ENCODE measurements around the gene LINGO1. TPM values are rescaled to one million over a fixed set of nuclear protein-coding genes. Genes with fewer than 3 reads are reported as not detected.

Gene LINGO1
- polyA plus RNA-seq, 2 of the 4 experiments (the other 2 are of a cell fraction): 2.2 to 3.3 TPM

DNA sequence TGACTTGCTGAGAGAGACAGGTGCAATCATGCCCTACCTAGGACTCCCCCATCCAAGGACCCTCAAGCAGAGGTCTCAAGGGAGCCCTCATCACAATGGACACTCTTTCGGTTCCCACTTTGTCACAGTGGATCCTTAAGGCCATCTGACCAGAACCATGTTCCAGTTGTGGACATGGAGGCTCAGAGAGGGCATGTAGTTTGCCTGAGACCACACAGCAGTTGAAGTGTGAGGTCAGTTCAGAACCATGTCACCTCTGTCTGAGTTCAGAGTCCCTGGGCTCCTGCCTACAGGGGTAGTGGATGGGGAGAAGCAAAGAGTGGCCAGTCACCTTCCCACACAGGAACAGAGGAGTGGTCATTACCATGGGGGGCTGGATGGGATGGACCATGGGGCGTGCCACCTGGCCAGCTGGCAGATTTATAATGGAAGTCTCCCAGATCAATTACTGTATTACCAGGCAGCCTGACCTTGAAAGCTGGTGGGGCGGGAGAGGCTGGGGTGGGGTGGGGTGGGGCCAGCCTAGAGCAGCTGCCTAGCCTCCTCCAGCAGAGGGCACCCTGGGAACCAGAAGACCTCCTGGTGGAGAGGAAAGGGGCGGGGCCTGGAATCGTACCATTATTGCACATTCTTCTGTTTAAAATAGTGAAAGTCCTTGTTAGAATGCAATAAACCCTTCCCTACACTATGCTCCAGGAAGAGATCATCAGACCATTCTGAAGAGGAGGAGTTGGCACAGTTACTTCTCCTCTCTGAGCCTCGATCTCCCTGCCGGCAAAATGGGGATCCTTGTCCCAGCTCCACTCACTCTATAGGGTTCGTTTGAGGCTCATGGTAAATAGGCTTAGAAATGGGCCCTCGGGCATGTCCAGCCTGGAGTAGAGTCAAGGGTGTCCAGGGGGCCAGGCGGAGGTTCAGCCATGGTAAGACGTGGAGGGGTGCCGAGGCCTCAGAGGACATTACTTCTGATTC, 26.9 kb upstream of the LINGO1 start:
- no peak overlapping the region for H3K27ac ChIP-seq
- FAIRE-seq: no peak
- WGBS (ENCODE audit: missing lambda C conversion rate): 38% methylated on average over 12 of the region's 12 CpGs
- DNase-seq (ENCODE audit: low read depth in 1 of 2, low spot score in 1 of 2): peak; percentile 67 to 91
- no peaks in the 10 kb centered on the region for H3K4me1 ChIP-seq
- H3K4me2 ChIP-seq: peak overlapping the region; percentile 62
- H3K9me3 ChIP-seq: no peaks in the 10 kb centered on the region
- TF ChIP-seq, protein P1, sequence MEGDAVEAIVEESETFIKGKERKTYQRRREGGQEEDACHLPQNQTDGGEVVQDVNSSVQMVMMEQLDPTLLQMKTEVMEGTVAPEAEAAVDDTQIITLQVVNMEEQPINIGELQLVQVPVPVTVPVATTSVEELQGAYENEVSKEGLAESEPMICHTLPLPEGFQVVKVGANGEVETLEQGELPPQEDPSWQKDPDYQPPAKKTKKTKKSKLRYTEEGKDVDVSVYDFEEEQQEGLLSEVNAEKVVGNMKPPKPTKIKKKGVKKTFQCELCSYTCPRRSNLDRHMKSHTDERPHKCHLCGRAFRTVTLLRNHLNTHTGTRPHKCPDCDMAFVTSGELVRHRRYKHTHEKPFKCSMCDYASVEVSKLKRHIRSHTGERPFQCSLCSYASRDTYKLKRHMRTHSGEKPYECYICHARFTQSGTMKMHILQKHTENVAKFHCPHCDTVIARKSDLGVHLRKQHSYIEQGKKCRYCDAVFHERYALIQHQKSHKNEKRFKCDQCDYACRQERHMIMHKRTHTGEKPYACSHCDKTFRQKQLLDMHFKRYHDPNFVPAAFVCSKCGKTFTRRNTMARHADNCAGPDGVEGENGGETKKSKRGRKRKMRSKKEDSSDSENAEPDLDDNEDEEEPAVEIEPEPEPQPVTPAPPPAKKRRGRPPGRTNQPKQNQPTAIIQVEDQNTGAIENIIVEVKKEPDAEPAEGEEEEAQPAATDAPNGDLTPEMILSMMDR (IDR thresholded peaks at IDR 0.05): peak; percentile 73
- TF ChIP-seq HEYL (CRISPR knock-in tag; IDR thresholded peaks at IDR 0.05): no peak
- TF ChIP-seq RAD21 (conservative IDR thresholded peaks at IDR 0.05 in 1 of 2, IDR thresholded peaks at IDR 0.05 in 1 of 2): peak; percentile 48 to 63; a peak in 4 of 5 replicates
- TF ChIP-seq ZFP36 (IDR thresholded peaks at IDR 0.05; ENCODE audit: borderline replicate concordance, partially characterized antibody): peak; percentile 29
- no peak for TF ChIP-seq MAZ (IDR thresholded peaks at IDR 0.05; ENCODE audit: borderline replicate concordance, low read depth, low read length)
- TF ChIP-seq HDAC2 (IDR thresholded peaks at IDR 0.05): no peak
- peak; percentile 74 for TF ChIP-seq SMC3 (IDR thresholded peaks at IDR 0.05)
- no peak for TF ChIP-seq CBX2 (IDR thresholded peaks at IDR 0.05; ENCODE audit: borderline replicate concordance, low read depth)
- H3K4me3 ChIP-seq: 0 out of 3 replicates have a peak overlapping the region, but pooled peaks have one; percentile 17
- POLR2A ChIA-PET: no interaction called here
- CTCF ChIA-PET: interaction anchor here (0.8 to 18.7 kb wide), 12 partner anchors 9 to 165 kb away, joined by 3 to 181 read pairs (median 4); partner anchors contain the start of gene LINGO1
- ATAC-seq: peak; percentile 46 to 85; a peak in 5 of 6 replicates

DNA sequence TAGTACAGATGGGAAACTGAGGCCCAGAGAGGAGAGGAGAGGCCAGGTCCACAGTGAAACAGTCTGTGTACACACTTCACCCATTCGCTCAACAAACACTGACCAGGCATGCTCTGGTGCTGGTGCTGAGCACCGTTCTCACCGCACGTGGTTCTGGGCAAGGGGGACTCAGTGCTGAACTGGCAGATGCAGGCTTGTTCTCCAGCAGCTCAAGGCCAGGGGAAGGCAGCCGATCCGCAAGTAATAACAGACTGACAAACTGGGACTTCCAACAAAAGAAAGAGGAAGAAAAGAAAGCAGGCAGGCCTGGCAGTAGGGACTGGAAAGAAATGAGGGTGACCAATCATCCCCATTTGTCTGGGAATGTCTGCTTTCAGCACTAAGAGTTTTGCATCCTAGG, 25.6 kb upstream of the LINGO1 start:
- H3K4me1 ChIP-seq: no peaks in the 10 kb centered on the region
- CTCF ChIA-PET: interaction anchor here (0.6 to 18.7 kb wide), 8 partner anchors 10 to 163 kb away, joined by 3 to 181 read pairs (median 5); partner anchors contain the start of gene LINGO1

DNA sequence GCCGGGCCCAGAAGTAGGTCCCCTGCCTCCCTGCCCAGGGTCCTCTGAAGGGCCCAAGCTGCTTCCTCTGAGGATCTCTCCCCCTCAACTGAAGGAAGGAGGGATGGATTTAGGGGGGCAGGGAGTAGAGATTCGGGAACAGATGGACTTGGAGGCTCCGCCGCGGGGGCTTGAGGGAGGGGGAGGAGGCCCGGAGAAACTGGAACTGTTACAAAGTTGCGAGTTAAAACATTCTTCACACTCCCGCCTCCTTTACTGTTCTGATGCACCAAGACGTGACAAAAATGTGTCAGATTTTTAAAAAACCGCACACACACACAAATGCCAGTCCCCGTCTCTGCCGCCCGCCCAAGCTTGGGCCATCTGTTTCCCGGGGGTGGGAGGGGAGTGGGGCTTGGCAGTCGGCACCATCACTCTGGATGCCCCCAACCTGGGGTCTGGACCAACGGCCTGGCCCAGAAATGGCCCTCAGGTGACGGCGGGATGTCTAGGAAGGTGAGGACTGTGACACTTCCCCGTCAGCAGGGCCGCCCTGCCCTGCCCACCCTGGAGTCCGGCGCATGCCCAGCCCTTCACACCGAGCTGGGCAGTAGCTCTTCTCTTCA, 25.0 kb upstream of the LINGO1 start:
- Histone ChIP-seq H3K27ac (no peak overlapping the region), H3K4me2 (no peak overlapping the region), H3K9me3 (peaks cover 7% of the 10 kb centered on the region; the same call in 2 of the 3 replicates), H3K4me3 (no peak overlapping the region), H3K4me1 (no peaks in the 10 kb centered on the region)
- ChIA-PET CTCF (interaction anchor here (0.8 to 18.7 kb wide), 10 partner anchors 10 to 539 kb away, joined by 3 to 181 read pairs (median 4); partner anchors contain the start of gene LINGO1), POLR2A (no interaction called here)
- DNase-seq (ENCODE audit: low read depth in 1 of 2, low spot score in 1 of 2) (no peak), FAIRE-seq (no peak), ATAC-seq (no peak)
- TF ChIP-seq, protein P2, sequence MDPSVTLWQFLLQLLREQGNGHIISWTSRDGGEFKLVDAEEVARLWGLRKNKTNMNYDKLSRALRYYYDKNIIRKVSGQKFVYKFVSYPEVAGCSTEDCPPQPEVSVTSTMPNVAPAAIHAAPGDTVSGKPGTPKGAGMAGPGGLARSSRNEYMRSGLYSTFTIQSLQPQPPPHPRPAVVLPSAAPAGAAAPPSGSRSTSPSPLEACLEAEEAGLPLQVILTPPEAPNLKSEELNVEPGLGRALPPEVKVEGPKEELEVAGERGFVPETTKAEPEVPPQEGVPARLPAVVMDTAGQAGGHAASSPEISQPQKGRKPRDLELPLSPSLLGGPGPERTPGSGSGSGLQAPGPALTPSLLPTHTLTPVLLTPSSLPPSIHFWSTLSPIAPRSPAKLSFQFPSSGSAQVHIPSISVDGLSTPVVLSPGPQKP (IDR thresholded peaks at IDR 0.05; ENCODE audit: low read depth, low read length): no peak
- TF ChIP-seq EHMT2 (IDR thresholded peaks at IDR 0.05; ENCODE audit: low read depth) (no peak), NR3C1 (IDR thresholded peaks at IDR 0.05) (no peak), SREBF2 (IDR thresholded peaks at IDR 0.05) (no peak), HOXB13 (CRISPR knock-in tag; IDR thresholded peaks at IDR 0.05; ENCODE audit: low read depth) (no peak), ZC3H11A (IDR thresholded peaks at IDR 0.05) (no peak), HOXA7 (CRISPR knock-in tag; IDR thresholded peaks at IDR 0.05) (no peak)
- WGBS (ENCODE audit: missing lambda C conversion rate): 52% methylated on average over 23 of the region's 23 CpGs

More for the DNA sequence above, 25.6 kb upstream of the LINGO1 start:
- FAIRE-seq (no peak), DNase-seq (ENCODE audit: low read depth in 1 of 2, low spot score in 1 of 2) (no peak), ATAC-seq (no peak)
- Histone ChIP-seq H3K4me2 (no peak overlapping the region), H3K9me3 (peaks cover 7% of the 10 kb centered on the region; the same call in 2 of the 3 replicates), H3K27ac (no peak overlapping the region), H3K4me3 (no peak overlapping the region)
- TF ChIP-seq RARB (CRISPR knock-in tag; IDR thresholded peaks at IDR 0.05) (no peak), ZSCAN20 (CRISPR knock-in tag; IDR thresholded peaks at IDR 0.05) (no peak), RNF2 (IDR thresholded peaks at IDR 0.05; ENCODE audit: borderline replicate concordance, low read depth) (no peak), ESRRA (IDR thresholded peaks at IDR 0.05; ENCODE audit: borderline replicate concordance, low read length) (no peak), RFX5 (IDR thresholded peaks at IDR 0.05) (no peak), JUNB (IDR thresholded peaks at IDR 0.05) (no peak), POLR2A (IDR thresholded peaks at IDR 0.05; ENCODE audit: low read length) (no peak), RAD21 (conservative IDR thresholded peaks at IDR 0.05 in 1 of 2, IDR thresholded peaks at IDR 0.05 in 1 of 2) (no peak)
- TF ChIP-seq, protein P2 (IDR thresholded peaks at IDR 0.05; ENCODE audit: low read depth, low read length): no peak
- POLR2A ChIA-PET: no interaction called here
- WGBS (ENCODE audit: missing lambda C conversion rate): 73% methylated on average over 6 of the region's 6 CpGs
